HG02623 (cell line): ENCODE measurements around the gene DLL4.

ENCODE experiments used
- ATAC-seq: cut with Tn5 transposase; IDR thresholded peaks from one replicate; pipeline ENCODE4 v1.9.1; 2021; ENCODE audit warnings: moderate library complexity; ENCODE audit not compliant: unreplicated experiment

The DLL4 gene

GRCh38 chr15:40925863-40926658 is 3.1 kb upstream of the DLL4 start:
- no peak for ATAC-seq

DNA sequence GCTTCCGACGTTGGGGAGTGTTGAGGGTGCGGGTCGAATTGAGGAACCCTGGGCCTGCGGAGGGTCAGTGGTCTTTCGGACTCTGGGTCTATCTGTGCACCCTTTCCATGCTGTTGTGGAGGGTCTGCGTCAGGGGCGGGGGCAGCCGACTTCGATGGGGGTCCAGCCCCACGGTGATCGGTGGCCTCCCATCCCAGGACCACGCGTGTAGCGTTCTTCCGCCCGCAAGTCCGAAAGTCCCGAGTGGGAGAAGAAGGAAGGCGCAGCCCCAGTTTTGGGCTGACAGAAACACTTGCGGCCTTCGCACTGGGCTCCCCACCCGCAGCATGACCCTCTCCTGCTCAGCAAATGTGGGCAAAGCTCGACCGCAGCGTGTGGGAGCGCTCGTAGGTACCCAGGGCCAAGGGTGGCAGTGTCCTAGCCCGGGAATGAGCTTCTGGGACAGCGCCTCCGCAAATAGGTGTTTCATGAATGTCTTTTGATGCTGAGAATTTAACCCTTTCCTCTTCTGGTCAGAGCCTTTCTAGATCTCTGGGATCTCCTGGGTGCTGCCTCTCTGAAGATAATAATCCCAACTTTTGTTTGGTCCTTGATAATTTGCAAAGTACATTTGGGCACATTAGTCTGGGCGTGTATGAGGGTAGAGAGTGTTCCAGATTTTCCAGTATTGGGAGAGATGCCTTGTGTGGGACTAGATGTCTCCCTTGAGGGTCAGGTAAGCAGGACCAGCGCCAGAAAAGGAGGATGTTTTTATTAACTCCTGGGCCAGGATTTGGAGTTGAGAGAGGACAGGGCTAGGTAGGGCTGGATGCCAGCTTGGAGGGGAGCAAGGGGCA is 2.3 kb upstream of the DLL4 start:
- no peak for ATAC-seq

DNA sequence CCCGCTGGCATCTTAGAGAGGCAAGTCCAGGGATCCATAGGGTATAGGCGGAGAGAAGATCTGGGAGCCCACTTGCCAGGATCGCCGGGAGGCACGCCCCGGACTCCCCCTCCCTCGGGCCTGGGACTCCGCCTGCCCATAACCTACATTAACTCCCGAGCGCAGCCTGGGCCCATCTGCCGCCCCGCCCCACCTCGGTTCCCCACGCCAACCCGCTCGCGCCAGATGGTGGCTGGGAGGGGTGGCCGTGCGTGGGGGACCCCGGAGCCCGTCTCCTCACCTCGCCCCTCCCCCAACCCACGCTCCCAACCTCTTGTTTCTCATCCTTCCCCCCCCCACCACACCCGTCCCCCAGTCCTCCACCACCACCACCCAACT is 1.7 kb upstream of the DLL4 start:
- no peak for ATAC-seq

DNA sequence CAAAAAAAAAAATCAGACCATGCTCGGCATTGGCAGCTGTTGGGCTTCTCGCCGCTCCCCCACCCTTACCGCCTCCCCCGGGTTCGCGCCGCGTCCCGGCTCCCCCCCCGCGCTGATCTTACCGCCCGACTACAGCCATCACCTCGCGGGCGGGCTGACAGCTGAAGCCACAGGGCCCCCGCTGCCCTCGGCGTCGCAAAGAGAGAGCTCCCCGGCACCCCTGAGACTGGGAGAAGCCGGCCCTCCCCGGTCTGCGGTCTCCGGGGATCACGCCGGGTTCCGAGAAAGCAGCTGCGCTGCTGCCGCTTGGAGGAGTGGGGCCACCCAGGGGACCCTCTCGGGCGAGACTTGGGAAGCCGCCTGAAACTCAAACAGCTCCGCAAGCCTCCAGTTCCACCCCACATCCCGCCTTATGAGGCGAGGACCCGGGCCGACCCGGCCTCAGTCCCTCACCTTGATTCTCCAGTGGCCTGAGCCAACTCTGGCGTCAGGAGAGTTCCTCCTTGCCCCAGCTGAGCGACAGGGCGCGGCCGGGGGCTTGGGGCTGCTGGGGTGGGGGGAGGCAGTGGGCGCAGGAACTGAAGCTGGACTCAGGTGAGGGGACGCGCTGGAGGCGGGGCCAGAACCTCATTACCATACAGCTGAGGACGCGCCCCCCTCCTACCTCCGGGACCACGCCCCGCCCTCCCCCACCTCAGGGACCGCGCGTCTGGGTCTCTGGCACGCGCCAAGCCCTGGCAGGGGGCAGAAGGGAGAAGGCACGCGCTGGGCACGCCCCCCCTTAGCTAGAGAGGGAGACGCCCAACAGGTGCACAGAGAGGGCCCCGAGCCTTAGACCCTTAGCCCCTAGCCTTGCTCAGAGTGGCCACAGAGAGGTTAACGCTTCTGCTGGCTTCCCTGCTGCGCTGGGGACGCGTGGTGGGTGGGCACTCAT is 1.0 kb upstream of the DLL4 start:
- ATAC-seq, result no peak

- no peak for ATAC-seq
These were observed 705 bp downstream of the DLL4 start for GRCh38 chr15:40929660-40930429.

DNA sequence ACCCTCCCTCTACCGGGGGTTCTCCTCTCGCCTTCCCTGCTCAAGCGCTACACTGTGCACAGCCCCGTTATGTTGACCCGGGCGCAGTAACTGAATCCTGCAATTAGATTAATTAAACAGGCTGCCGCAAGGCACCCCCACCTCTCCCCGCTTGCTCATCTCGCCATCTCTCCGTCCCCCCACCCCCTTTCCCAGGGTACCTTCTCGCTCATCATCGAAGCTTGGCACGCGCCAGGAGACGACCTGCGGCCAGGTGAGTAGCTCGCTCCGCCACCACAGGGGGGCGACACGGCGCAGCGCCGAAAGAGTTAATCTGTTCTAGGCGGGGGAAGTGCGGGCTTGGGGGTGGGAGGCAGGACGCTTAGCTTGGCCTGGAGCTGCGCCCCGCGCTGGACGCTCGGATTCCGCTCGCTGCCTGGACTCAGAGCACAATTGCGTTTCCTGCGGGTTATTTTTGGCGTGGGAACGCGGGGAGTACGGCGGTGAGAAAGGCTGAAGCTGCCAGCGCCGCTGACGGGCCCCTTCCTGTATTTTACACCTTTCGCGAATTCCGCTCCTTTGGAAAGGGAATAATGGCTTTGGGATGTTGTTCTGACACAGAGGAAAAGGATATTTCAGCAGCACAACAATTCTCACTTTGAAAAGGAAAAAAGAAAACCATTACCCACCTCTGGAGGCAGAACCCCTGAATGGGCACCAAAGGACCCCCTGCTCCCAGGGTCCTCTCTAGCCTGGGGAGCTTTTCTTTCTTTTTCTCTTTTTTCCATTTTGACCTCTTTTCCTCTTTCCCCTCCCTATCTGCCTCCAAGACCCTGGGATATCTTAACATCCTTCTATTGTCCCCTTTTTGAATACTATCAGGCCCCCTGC is 1.5 kb downstream of the DLL4 start:
- ATAC-seq, result no peak

- no peak for ATAC-seq
These were observed 2.4 kb downstream of the DLL4 start for GRCh38 chr15:40931300-40932142.

- no peak for ATAC-seq
These were observed 3.0 kb downstream of the DLL4 start for GRCh38 chr15:40932156-40932555.

DNA sequence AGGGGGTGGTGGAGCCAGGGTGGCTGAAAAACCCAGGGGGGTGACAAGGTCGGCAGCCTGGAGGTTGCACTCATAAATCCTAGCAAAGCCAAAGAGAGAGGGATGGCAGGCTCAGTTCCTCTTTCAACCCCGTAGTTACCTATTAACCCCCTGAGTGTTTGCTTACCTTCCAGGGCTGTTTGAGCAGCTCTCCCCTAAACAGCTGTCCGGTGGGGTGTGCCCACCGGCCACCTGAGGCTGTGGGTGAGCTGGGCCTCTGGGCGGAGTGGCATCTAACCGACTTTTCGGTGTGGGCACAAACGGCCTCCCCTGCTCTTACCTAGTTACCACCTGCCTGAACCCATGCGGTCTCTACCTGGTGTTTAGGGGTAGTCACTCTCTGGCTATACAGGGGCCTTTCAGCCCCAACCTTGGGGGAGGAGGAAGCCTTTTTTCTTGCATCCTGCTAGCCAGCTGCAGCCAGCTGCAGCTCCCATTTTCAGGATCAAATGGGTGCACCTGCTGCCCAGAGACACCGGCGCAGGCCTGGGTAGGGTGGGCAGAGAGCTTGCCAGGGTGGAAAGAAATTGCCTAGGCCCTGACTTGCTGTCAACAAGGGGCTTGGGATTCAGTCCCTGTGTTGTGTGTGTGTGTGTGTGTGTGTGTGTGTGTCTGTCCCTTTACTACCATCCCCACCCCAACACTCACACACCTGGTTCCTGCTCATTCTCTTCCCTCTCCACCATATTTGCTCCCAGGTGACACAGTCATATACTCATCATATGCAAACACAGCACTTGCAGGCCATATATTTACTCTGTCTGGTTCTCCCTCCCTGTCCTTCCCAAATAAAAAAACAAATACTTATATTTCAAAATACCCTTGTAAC is 3.7 kb downstream of the DLL4 start:
- ATAC-seq, result no peak

- no peak for ATAC-seq
These were observed 4.4 kb downstream of the DLL4 start for GRCh38 chr15:40933517-40933902.

DNA sequence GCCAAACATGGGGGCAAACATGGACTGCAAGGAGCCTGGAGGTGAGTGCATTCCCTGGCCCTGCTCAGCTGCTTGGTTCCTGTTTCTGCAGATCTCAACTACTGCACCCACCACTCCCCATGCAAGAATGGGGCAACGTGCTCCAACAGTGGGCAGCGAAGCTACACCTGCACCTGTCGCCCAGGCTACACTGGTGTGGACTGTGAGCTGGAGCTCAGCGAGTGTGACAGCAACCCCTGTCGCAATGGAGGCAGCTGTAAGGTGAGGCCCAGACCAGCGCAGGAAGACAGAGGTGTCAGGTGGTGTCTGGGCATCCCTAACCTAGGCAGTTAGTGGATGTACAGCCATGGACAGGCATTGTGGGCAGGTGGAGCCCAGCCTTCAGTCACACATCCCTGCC is 5.3 kb downstream of the DLL4 start:
- no peak for ATAC-seq

DNA sequence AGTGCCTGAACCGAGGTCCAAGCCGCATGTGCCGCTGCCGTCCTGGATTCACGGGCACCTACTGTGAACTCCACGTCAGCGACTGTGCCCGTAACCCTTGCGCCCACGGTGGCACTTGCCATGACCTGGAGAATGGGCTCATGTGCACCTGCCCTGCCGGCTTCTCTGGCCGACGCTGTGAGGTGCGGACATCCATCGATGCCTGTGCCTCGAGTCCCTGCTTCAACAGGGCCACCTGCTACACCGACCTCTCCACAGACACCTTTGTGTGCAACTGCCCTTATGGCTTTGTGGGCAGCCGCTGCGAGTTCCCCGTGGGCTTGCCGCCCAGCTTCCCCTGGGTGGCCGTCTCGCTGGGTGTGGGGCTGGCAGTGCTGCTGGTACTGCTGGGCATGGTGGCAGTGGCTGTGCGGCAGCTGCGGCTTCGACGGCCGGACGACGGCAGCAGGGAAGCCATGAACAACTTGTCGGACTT is 7.1 kb downstream of the DLL4 start:
- ATAC-seq, result no peak

DNA sequence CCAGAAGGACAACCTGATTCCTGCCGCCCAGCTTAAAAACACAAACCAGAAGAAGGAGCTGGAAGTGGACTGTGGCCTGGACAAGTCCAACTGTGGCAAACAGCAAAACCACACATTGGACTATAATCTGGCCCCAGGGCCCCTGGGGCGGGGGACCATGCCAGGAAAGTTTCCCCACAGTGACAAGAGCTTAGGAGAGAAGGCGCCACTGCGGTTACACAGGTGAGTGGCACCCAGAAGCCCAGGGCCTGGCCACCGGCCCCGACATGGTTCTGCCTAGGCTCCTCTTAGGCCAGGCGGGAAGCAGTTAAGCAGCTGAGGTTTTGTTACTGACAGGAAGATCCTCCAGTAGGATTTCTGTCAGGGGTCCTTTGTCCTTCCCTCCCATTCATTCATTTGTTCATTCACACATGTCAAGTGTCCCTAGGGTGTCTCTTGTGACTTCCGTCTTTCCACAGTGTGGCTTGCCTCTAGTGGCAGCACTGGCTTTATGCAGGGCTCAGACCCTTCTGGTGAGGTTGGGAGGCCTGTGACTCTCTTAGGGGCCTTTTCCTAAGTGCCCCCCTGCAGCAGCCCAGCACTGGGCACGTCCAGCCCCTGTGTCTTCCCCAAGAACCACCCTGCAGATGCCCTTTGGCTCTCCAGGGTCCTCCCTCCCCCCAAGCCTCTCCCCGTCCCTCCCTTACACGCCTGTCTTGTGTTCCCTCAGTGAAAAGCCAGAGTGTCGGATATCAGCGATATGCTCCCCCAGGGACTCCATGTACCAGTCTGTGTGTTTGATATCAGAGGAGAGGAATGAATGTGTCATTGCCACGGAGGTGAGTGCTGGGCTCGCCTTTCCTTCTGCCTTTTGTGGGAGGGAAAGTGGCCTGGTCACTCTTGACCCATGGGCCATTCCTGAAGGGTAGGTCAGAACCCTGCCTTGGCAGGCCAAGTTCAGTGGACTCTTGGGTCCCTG is 7.8 kb downstream of the DLL4 start:
- ATAC-seq, result no peak

DNA sequence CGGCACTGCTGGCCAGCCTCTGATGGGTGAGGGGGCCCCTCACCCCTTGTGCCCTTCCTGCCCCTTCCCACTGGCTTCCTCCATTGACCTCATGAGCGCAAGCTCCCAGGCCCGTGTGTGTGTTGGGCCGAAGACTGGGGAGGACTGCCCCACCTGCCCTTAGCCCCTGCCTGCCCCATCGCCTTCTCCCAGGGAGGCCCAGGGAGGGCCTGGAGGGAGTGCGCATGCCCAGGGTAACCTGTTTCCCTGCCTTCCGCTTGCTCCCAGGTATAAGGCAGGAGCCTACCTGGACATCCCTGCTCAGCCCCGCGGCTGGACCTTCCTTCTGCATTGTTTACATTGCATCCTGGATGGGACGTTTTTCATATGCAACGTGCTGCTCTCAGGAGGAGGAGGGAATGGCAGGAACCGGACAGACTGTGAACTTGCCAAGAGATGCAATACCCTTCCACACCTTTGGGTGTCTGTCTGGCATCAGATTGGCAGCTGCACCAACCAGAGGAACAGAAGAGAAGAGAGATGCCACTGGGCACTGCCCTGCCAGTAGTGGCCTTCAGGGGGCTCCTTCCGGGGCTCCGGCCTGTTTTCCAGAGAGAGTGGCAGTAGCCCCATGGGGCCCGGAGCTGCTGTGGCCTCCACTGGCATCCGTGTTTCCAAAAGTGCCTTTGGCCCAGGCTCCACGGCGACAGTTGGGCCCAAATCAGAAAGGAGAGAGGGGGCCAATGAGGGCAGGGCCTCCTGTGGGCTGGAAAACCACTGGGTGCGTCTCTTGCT is 8.8 kb downstream of the DLL4 start:
- ATAC-seq, result no peak

- ATAC-seq, result no peak
These were observed 9.4 kb downstream of the DLL4 start for GRCh38 chr15:40938536-40938870.

DNA sequence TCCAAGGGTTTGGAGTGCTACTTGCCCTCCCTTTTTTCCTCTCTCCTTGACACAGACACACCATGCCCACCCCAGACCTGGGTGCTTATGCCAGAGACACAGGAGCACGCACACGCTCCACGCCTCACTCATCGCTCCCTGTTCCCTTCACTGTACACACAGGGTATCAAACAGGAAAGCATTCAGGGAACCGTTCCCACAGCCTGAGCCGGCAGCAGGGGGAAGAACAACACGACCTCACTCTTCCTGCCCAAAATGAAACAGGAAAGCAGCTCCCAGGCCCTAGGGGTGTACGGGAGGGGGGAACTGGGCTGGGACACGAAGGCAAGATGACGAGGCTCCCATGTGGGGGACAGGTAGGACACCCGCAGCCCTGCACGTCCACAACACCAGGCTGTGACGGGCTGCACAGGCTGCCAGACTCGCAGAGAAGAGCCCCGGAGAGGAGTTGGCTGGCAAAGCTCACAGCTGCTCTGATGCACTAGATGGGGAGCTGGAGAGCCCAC is 11.2 kb downstream of the DLL4 start:
- ATAC-seq, result no peak
